ENCODE measurements around the gene IL7R. TPM values are rescaled to one million over a fixed set of nuclear protein-coding genes. Genes with fewer than 3 reads are reported as not detected.

The IL7R gene
- total RNA-seq, 2 experiments from 2014 or later = 4.6 to 62.2 TPM

- Histone ChIP-seq H3K9me3 (ENCODE audit: low read length) (no peaks in the 10 kb centered on the region), H3K4me1 (ENCODE audit: insufficient read depth, low read length, poor library complexity, severe bottlenecking) (no peaks in the 10 kb centered on the region), H4K20me1 (ENCODE audit: insufficient read depth, low read length) (no peaks in the 10 kb centered on the region), H2AFZ (ENCODE audit: low read length) (no peak overlapping the region), H3K79me2 (ENCODE audit: insufficient read depth, low read depth, low read length) (no peaks in the 10 kb centered on the region), H3K27ac (ENCODE audit: low read depth, low read length, poor library complexity, severe bottlenecking) (no peak overlapping the region), H3K4me3 (ENCODE audit: low read depth, low read length, poor library complexity, severe bottlenecking) (no peak overlapping the region), H3K4me2 (ENCODE audit: low read length) (no peak overlapping the region), H3K36me3 (ENCODE audit: insufficient read depth, low read length) (no peaks in the 10 kb centered on the region), H3K9me2 (ENCODE audit: insufficient read depth, low read length) (no peaks in the 10 kb centered on the region)
- TF ChIP-seq EZH2phosphoT487 (IDR thresholded peaks at IDR 0.05; ENCODE audit: borderline replicate concordance, low read depth, low read length) (no peak), CTCF (conservative IDR thresholded peaks at IDR 0.05; ENCODE audit: low read length) (no peak)
- POLR2A ChIA-PET = interaction anchor here (0.6 to 1.7 kb wide), 8 partner anchors 9 to 164 kb away, joined by 3 to 8 read pairs (median 4); no protein-coding TSS in a partner anchor
- CTCF ChIA-PET (ENCODE audit: unreplicated experiment) = interaction anchor here (1.0 to 1.8 kb wide), 2 partner anchors 10 to 104 kb away, joined by 3 to 5 read pairs; no protein-coding TSS in a partner anchor
- no peak for DNase-seq (ENCODE audit: low spot score)
- no TSS peak for BruUV-seq (replicated peaks)
- intact Hi-C loops (cut with micrococcal nuclease; ENCODE audit: unreplicated experiment) = no loop called here
These were observed 34.2 kb upstream of the IL7R start for GRCh38 chr5:35822511-35822910.

GRCh38 chr5:35823347-35824098 lies 33.2 kb upstream of the IL7R start:
- Histone ChIP-seq H3K4me2 (ENCODE audit: low read length) (no peak overlapping the region), H3K79me2 (ENCODE audit: insufficient read depth, low read depth, low read length) (no peaks in the 10 kb centered on the region), H3K36me3 (ENCODE audit: insufficient read depth, low read length) (no peaks in the 10 kb centered on the region), H3K27ac (ENCODE audit: low read depth, low read length, poor library complexity, severe bottlenecking) (no peak overlapping the region), H3K4me3 (ENCODE audit: low read depth, low read length, poor library complexity, severe bottlenecking) (no peak overlapping the region), H2AFZ (ENCODE audit: low read length) (no peak overlapping the region), H4K20me1 (ENCODE audit: insufficient read depth, low read length) (no peaks in the 10 kb centered on the region), H3K9me2 (ENCODE audit: insufficient read depth, low read length) (no peaks in the 10 kb centered on the region), H3K4me1 (ENCODE audit: insufficient read depth, low read length, poor library complexity, severe bottlenecking) (no peaks in the 10 kb centered on the region), H3K9me3 (ENCODE audit: low read length) (no peaks in the 10 kb centered on the region)
- POLR2A ChIA-PET = interaction anchor here (0.6 to 1.7 kb wide), 11 partner anchors 10 to 780 kb away, joined by 3 to 8 read pairs (median 3); no protein-coding TSS in a partner anchor
- CTCF ChIA-PET (ENCODE audit: unreplicated experiment) = interaction anchor here (0.8 to 1.3 kb wide), 2 partner anchors 36 to 57 kb away, joined by 3 to 4 read pairs; no protein-coding TSS in a partner anchor
- TF ChIP-seq CTCF (conservative IDR thresholded peaks at IDR 0.05; ENCODE audit: low read length) (no peak), EZH2phosphoT487 (IDR thresholded peaks at IDR 0.05; ENCODE audit: borderline replicate concordance, low read depth, low read length) (no peak)
- intact Hi-C loops (cut with micrococcal nuclease; ENCODE audit: unreplicated experiment) = no loop called here
- BruUV-seq (replicated peaks) = no TSS peak
- no peak for DNase-seq (ENCODE audit: low spot score)

- TF ChIP-seq EZH2phosphoT487 (IDR thresholded peaks at IDR 0.05; ENCODE audit: borderline replicate concordance, low read depth, low read length) (no peak), CTCF (conservative IDR thresholded peaks at IDR 0.05; ENCODE audit: low read length) (no peak)
- H3K79me2 ChIP-seq (ENCODE audit: insufficient read depth, low read depth, low read length) = no peaks in the 10 kb centered on the region
- no peak overlapping the region for H3K4me3 ChIP-seq (ENCODE audit: low read depth, low read length, poor library complexity, severe bottlenecking)
- no peak overlapping the region for H3K4me2 ChIP-seq (ENCODE audit: low read length)
- ChIA-PET CTCF (ENCODE audit: unreplicated experiment) (no interaction called here), POLR2A (interaction anchor here (0.6 to 1.1 kb wide), 2 partner anchors 22 to 96 kb away, joined by 3 to 4 read pairs; no protein-coding TSS in a partner anchor)
- no peaks in the 10 kb centered on the region for H3K4me1 ChIP-seq (ENCODE audit: insufficient read depth, low read length, poor library complexity, severe bottlenecking)
- no peak overlapping the region for H2AFZ ChIP-seq (ENCODE audit: low read length)
- DNase-seq (ENCODE audit: low spot score) = no peak
- H4K20me1 ChIP-seq (ENCODE audit: insufficient read depth, low read length) = no peaks in the 10 kb centered on the region
- intact Hi-C loops (cut with micrococcal nuclease; ENCODE audit: unreplicated experiment) = no loop called here
- no peaks in the 10 kb centered on the region for H3K9me3 ChIP-seq (ENCODE audit: low read length)
- BruUV-seq (replicated peaks) = no TSS peak
- no peaks in the 10 kb centered on the region for H3K36me3 ChIP-seq (ENCODE audit: insufficient read depth, low read length)
- H3K27ac ChIP-seq (ENCODE audit: low read depth, low read length, poor library complexity, severe bottlenecking) = no peak overlapping the region
- no peaks in the 10 kb centered on the region for H3K9me2 ChIP-seq (ENCODE audit: insufficient read depth, low read length)
These were observed 30.6 kb upstream of the IL7R start for GRCh38 chr5:35826056-35826455.
